CD4-positive, alpha-beta T cell treated with Interleukin-17A for 4 hours (primary cell): ENCODE results near the gene C1orf159.
A peak's percentile ranks its signal among the peaks of the same experiment; 100 is the strongest.

ENCODE experiments used
- DNase-seq: peaks from one replicate; pipeline ENCODE4 v3.0.0-alpha.2; 2020; ENCODE audit warnings: mixed read lengths

Gene C1orf159

DNA sequence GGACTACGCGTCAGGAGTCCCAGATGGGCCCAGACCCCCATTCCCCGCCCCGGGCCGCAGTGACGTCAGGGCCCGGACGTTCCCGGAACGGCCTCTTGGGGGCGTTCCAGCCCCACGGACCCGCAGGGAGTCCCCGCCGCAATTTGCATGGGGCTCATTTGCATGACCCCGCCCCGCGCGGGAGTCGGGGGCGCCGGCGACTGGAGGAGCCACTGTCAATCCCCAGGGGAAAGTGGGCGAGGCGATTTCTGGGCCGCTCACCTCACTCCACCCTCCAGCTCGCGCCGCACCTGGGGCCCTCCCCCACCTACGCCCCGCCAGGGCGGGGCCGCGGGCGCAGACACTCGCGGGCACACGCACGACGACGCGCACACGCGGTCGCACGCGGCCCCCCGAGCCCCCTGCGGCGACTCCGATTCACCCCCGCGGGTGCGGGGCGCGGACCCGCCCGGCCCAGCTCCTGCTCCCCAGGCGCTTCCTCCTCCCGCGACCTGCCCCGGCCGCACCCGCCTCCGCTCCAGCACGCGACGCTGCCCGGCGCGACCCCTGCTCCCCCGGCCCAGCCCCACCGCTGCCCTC is 82.8 kb downstream of the C1orf159 start:
- DNase-seq = peak; percentile 89

DNA sequence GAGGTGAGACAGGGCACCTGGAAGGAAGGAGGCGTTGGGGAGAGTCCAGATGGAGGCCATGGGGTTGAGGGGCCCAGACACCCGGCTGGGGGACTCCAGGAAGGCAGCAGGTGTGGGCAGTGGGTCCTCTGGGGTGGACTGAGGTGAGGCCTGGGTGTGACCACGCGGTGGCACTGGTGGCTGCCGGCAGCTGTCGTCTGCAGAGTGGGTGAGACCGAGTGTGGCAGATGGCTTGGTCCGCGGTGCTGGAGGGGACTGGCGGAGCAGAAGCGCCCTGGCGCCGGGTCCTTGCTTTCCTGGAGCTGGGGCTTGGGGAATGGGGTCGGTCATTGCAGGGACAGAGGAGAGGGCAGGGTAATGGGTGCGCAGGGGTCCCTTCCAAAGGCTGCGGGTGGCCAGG is 83.5 kb downstream of the C1orf159 start:
- no peak for DNase-seq
